GM12878 (cell line): ENCODE results near the gene CCDC97.

ENCODE experiments used
- ELK1 ChIP-seq: IDR thresholded peaks from 2 replicates; pipeline ENCODE4 v1.6.1; 2012; ENCODE audit warnings: low read depth, low read length, improper control_type of control experiment
- HDAC2 ChIP-seq: fragments of 200-600 bp; sonication (generic); IDR thresholded peaks from 2 replicates; pipeline ENCODE4 v1.6.1; 2017
- POLR2A ChIP-seq: IDR thresholded peaks from 2 replicates; pipeline ENCODE4 v1.6.1; 2011; ENCODE audit warnings: low read depth, mild to moderate bottlenecking, low read length
- RAD21 ChIP-seq: IDR thresholded peaks from 2 replicates; pipeline ENCODE4 v1.6.1; 2011; ENCODE audit warnings: mild to moderate bottlenecking, low read depth, low read length, moderate library complexity; ENCODE audit not compliant: insufficient read depth
- REST ChIP-seq: IDR thresholded peaks from 2 replicates; pipeline ENCODE4 v1.6.1; 2012; ENCODE audit warnings: mild to moderate bottlenecking, low read depth, low read length
- TF ChIP-seq, protein P1 (sequence below), 3 experiments: IDR thresholded peaks in 2 of 3; conservative IDR thresholded peaks in 1 of 3; 2 replicates each; pipeline ENCODE4 v1.5.1; 2011; ENCODE audit warnings: low read depth in 3 of 3, low read length in 3 of 3, mild to moderate bottlenecking in 3 of 3, control low read depth in 2 of 3, moderate library complexity in 2 of 3, inconsistent platforms in 1 of 3, mixed read lengths in 1 of 3; ENCODE audit not compliant: control insufficient read depth in 2 of 3, insufficient read depth in 1 of 3; ENCODE audit errors: extremely low read depth in 1 of 3
- TF ChIP-seq, protein P2 (sequence below): fragments of 450-650 bp; formaldehyde crosslinking; IDR thresholded peaks from 2 replicates; pipeline ENCODE4 v1.5.0; 2022; ENCODE audit warnings: mild to moderate bottlenecking, missing genetic modification characterization
- TF ChIP-seq, protein P3 (sequence below): fragments of 450-650 bp; IDR thresholded peaks from 2 replicates; pipeline ENCODE4 v1.6.1; 2016; ENCODE audit warnings: mild to moderate bottlenecking, moderate library complexity, borderline replicate concordance

DNA sequence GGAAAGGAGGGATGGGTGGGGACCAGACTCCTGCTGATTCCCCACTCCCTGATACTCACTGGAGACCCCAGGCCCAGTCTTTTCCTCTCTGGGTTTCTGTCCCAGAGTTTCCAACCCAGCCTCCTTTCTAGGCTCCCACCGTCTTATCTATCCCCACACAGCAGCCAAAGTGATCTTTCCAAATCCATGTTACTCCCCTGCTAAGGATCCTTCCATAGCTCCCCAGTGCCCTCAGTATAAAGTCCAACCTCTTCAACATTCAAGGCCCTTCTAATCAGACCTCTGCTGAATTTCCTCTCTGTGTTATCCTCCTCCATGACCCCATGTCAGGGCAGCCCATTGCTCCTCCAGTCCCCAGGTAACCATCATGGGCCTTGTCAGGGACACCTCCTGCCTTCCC, 45.1 kb downstream of the CCDC97 start:
- TF ChIP-seq, protein P1, sequence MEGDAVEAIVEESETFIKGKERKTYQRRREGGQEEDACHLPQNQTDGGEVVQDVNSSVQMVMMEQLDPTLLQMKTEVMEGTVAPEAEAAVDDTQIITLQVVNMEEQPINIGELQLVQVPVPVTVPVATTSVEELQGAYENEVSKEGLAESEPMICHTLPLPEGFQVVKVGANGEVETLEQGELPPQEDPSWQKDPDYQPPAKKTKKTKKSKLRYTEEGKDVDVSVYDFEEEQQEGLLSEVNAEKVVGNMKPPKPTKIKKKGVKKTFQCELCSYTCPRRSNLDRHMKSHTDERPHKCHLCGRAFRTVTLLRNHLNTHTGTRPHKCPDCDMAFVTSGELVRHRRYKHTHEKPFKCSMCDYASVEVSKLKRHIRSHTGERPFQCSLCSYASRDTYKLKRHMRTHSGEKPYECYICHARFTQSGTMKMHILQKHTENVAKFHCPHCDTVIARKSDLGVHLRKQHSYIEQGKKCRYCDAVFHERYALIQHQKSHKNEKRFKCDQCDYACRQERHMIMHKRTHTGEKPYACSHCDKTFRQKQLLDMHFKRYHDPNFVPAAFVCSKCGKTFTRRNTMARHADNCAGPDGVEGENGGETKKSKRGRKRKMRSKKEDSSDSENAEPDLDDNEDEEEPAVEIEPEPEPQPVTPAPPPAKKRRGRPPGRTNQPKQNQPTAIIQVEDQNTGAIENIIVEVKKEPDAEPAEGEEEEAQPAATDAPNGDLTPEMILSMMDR (IDR thresholded peaks at IDR 0.05 in 2 of 3, conservative IDR thresholded peaks at IDR 0.05 in 1 of 3; ENCODE audit: control insufficient read depth in 2 of 3, extremely low read depth in 1 of 3, insufficient read depth in 1 of 3, low read depth in 3 of 3, low read length in 3 of 3): no peak
- TF ChIP-seq, protein P2, sequence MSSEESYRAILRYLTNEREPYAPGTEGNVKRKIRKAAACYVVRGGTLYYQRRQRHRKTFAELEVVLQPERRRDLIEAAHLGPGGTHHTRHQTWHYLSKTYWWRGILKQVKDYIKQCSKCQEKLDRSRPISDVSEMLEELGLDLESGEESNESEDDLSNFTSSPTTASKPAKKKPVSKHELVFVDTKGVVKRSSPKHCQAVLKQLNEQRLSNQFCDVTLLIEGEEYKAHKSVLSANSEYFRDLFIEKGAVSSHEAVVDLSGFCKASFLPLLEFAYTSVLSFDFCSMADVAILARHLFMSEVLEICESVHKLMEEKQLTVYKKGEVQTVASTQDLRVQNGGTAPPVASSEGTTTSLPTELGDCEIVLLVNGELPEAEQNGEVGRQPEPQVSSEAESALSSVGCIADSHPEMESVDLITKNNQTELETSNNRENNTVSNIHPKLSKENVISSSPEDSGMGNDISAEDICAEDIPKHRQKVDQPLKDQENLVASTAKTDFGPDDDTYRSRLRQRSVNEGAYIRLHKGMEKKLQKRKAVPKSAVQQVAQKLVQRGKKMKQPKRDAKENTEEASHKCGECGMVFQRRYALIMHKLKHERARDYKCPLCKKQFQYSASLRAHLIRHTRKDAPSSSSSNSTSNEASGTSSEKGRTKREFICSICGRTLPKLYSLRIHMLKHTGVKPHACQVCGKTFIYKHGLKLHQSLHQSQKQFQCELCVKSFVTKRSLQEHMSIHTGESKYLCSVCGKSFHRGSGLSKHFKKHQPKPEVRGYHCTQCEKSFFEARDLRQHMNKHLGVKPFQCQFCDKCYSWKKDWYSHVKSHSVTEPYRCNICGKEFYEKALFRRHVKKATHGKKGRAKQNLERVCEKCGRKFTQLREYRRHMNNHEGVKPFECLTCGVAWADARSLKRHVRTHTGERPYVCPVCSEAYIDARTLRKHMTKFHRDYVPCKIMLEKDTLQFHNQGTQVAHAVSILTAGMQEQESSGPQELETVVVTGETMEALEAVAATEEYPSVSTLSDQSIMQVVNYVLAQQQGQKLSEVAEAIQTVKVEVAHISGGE: no peak
- TF ChIP-seq POLR2A (no peak), REST (no peak), HDAC2 (no peak), ELK1 (no peak), RAD21 (no peak)
- TF ChIP-seq, protein P3, sequence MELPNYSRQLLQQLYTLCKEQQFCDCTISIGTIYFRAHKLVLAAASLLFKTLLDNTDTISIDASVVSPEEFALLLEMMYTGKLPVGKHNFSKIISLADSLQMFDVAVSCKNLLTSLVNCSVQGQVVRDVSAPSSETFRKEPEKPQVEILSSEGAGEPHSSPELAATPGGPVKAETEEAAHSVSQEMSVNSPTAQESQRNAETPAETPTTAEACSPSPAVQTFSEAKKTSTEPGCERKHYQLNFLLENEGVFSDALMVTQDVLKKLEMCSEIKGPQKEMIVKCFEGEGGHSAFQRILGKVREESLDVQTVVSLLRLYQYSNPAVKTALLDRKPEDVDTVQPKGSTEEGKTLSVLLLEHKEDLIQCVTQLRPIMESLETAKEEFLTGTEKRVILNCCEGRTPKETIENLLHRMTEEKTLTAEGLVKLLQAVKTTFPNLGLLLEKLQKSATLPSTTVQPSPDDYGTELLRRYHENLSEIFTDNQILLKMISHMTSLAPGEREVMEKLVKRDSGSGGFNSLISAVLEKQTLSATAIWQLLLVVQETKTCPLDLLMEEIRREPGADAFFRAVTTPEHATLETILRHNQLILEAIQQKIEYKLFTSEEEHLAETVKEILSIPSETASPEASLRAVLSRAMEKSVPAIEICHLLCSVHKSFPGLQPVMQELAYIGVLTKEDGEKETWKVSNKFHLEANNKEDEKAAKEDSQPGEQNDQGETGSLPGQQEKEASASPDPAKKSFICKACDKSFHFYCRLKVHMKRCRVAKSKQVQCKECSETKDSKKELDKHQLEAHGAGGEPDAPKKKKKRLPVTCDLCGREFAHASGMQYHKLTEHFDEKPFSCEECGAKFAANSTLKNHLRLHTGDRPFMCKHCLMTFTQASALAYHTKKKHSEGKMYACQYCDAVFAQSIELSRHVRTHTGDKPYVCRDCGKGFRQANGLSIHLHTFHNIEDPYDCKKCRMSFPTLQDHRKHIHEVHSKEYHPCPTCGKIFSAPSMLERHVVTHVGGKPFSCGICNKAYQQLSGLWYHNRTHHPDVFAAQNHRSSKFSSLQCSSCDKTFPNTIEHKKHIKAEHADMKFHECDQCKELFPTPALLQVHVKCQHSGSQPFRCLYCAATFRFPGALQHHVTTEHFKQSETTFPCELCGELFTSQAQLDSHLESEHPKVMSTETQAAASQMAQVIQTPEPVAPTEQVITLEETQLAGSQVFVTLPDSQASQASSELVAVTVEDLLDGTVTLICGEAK: no peak
